ENCODE measurements around the gene CHSY1.

Gene CHSY1

DNA sequence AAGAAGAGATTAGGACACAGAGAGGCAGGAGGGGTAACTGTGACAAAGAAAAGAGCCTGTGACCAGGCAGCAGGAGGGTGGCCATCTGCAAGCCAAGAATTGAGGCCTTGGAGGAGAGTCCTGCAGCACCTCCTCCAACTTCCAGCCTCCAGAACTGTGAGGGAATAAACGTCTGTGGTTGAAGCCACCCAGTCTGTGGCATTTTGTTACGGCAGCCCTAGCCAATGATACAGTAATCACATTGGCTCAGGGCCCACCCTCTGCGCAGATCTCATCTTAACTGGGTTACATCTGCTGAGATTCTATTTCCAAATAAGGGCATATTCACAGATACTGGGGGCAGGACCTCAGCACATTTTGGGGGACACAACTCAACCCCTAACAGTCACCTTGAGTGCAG is 14.2 kb upstream of the CHSY1 start:
- Histone ChIP-seq H3K9ac (ENCODE audit: insufficient read length, low read depth) (no peak overlapping the region), H3K4me1 (ENCODE audit: insufficient read depth, insufficient read length) (peaks cover 5% of the 10 kb centered on the region), H3K27me3 (ENCODE audit: insufficient read depth, insufficient read length) (no peaks in the 10 kb centered on the region), H3K36me3 (ENCODE audit: insufficient read depth, insufficient read length, low read length) (peaks cover 30% of the 10 kb centered on the region), H3K9me3 (ENCODE audit: insufficient read depth, low read length) (no peaks in the 10 kb centered on the region), H3K4me3 (ENCODE audit: insufficient read length, low read depth) (no peak overlapping the region)
- TF ChIP-seq SUZ12 (IDR thresholded peaks at IDR 0.05; ENCODE audit: extremely low read depth, insufficient read depth, insufficient read length) = no peak
- TF ChIP-seq YY1 (IDR thresholded peaks at IDR 0.05; ENCODE audit: insufficient read depth, insufficient read length) = no peak
- no peak for TF ChIP-seq ZNF274 (IDR thresholded peaks at IDR 0.05; ENCODE audit: low read depth, low read length)
- DNase-seq (ENCODE audit: low read depth, low spot score) = no peak

- no peak for TF ChIP-seq SUZ12 (IDR thresholded peaks at IDR 0.05; ENCODE audit: extremely low read depth, insufficient read depth, insufficient read length)
- no peak for TF ChIP-seq YY1 (IDR thresholded peaks at IDR 0.05; ENCODE audit: insufficient read depth, insufficient read length)
- TF ChIP-seq ZNF274 (IDR thresholded peaks at IDR 0.05; ENCODE audit: low read depth, low read length) = no peak
- DNase-seq (ENCODE audit: low read depth, low spot score) = no peak
- no peak overlapping the region for H3K9ac ChIP-seq (ENCODE audit: insufficient read length, low read depth)
- no peaks in the 10 kb centered on the region for H3K27me3 ChIP-seq (ENCODE audit: insufficient read depth, insufficient read length)
- H3K4me3 ChIP-seq (ENCODE audit: insufficient read length, low read depth) = no peak overlapping the region
- peaks cover 21% of the 10 kb centered on the region for H3K36me3 ChIP-seq (ENCODE audit: insufficient read depth, insufficient read length, low read length)
- peaks cover 5% of the 10 kb centered on the region for H3K4me1 ChIP-seq (ENCODE audit: insufficient read depth, insufficient read length)
- H3K9me3 ChIP-seq (ENCODE audit: insufficient read depth, low read length) = no peaks in the 10 kb centered on the region
These were observed 13.2 kb upstream of the CHSY1 start for GRCh38 chr15:101264911-101265641.

GRCh38 chr15:101264011-101264410 is 12.2 kb upstream of the CHSY1 start:
- TF ChIP-seq SUZ12 (IDR thresholded peaks at IDR 0.05; ENCODE audit: extremely low read depth, insufficient read depth, insufficient read length) (no peak), ZNF274 (IDR thresholded peaks at IDR 0.05; ENCODE audit: low read depth, low read length) (no peak), YY1 (IDR thresholded peaks at IDR 0.05; ENCODE audit: insufficient read depth, insufficient read length) (no peak)
- H3K4me3 ChIP-seq (ENCODE audit: insufficient read length, low read depth) = no peak overlapping the region
- H3K36me3 ChIP-seq (ENCODE audit: insufficient read depth, insufficient read length, low read length) = peaks cover 10% of the 10 kb centered on the region
- DNase-seq (ENCODE audit: low read depth, low spot score) = no peak
- H3K27me3 ChIP-seq (ENCODE audit: insufficient read depth, insufficient read length) = no peaks in the 10 kb centered on the region
- H3K4me1 ChIP-seq (ENCODE audit: insufficient read depth, insufficient read length) = peaks cover 5% of the 10 kb centered on the region
- no peaks in the 10 kb centered on the region for H3K9me3 ChIP-seq (ENCODE audit: insufficient read depth, low read length)
- H3K9ac ChIP-seq (ENCODE audit: insufficient read length, low read depth) = no peak overlapping the region

DNA sequence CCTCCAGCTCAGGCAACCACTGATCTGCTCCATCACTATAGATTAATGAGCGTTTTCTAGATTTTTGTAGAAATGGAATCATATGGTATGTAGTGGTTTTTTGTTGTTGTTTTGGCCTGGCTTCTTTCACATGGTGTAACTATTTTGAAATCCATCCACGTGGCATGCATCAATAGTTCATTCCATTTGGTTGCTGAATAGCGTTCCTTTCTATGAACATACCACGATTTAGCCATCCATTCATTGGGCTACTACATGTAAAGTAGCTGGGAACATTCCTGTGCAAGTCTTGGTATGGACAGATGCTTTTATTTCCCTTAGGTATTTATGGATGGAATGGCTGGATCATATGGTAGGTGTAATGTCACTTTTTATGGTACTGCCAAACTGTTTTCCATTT is 10.7 kb upstream of the CHSY1 start:
- Histone ChIP-seq H3K27me3 (ENCODE audit: insufficient read depth, insufficient read length) (no peaks in the 10 kb centered on the region), H3K4me3 (ENCODE audit: insufficient read length, low read depth) (no peak overlapping the region), H3K36me3 (ENCODE audit: insufficient read depth, insufficient read length, low read length) (no peaks in the 10 kb centered on the region), H3K9ac (ENCODE audit: insufficient read length, low read depth) (no peak overlapping the region), H3K9me3 (ENCODE audit: insufficient read depth, low read length) (no peaks in the 10 kb centered on the region), H3K4me1 (ENCODE audit: insufficient read depth, insufficient read length) (peaks cover 5% of the 10 kb centered on the region)
- TF ChIP-seq ZNF274 (IDR thresholded peaks at IDR 0.05; ENCODE audit: low read depth, low read length) = no peak
- TF ChIP-seq SUZ12 (IDR thresholded peaks at IDR 0.05; ENCODE audit: extremely low read depth, insufficient read depth, insufficient read length) = no peak
- no peak for TF ChIP-seq YY1 (IDR thresholded peaks at IDR 0.05; ENCODE audit: insufficient read depth, insufficient read length)
- no peak for DNase-seq (ENCODE audit: low read depth, low spot score)

DNA sequence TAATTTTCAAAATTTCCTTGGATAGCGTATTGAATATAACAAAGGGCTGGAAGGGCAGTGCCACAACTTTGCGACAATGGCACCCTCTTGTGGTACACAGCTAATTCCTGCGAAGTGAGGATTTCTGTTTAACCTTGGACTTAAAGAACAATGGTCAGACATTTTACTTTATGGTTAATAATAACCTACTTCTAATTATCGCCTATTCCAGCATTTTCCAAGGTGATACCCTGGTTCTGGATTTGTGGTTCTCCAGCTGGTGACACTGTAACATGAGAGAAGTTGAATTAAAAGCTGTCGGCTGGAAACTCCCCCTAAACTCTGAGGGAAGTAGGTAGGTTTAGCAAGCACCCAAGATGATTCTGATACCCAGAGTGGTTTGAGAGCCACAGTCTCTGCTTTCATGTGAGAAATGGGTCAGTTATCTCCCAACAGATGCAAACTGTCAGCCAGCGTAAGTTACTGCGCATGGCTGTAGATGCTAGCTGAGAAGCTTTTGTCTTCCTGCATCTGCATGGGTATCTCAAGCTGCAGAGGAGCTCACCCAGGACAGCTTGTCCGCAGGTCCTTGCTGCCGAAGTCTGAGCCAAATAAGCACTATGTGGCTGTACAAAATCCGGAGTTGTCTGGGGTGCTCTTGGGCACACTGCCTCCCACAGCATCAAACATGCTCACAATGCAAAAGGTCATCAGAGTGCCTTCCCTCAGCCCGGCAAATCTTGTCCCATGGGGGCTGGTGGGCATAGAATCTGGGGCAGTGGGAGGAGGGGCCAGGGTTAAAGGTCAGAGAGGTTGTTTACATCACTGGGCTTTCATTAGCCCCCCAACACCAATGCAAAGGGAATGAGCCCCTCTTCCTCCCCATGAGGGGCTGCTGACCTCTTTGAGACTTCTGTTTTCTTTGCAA is 6.6 kb upstream of the CHSY1 start:
- H3K9me3 ChIP-seq (ENCODE audit: insufficient read depth, low read length) = no peaks in the 10 kb centered on the region
- DNase-seq (ENCODE audit: low read depth, low spot score) = peak; percentile 64
- TF ChIP-seq ZNF274 (IDR thresholded peaks at IDR 0.05; ENCODE audit: low read depth, low read length) = no peak
- peaks cover 5% of the 10 kb centered on the region for H3K4me1 ChIP-seq (ENCODE audit: insufficient read depth, insufficient read length)
- no peak overlapping the region for H3K4me3 ChIP-seq (ENCODE audit: insufficient read length, low read depth)
- no peaks in the 10 kb centered on the region for H3K36me3 ChIP-seq (ENCODE audit: insufficient read depth, insufficient read length, low read length)
- no peak overlapping the region for H3K9ac ChIP-seq (ENCODE audit: insufficient read length, low read depth)
- no peaks in the 10 kb centered on the region for H3K27me3 ChIP-seq (ENCODE audit: insufficient read depth, insufficient read length)

DNA sequence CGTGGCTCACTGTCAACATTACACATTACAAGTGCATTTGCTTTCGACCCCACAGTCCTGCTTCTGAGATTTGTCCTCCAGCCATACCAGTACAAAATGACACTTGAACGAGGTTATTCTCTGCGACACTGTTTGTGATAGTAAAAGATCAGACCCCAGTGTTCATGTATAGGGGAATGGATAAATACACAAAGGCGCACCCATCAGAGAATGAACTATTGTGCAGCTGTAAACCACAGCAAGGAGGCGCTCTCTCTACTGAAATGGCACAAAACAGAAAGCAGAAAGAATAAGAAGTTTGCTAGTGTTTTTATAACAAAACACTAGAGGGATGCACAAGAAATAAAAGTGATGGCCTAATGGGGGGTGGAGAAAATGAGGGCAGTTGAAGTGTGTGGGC is 4.9 kb upstream of the CHSY1 start:
- H3K9me3 ChIP-seq (ENCODE audit: insufficient read depth, low read length) = no peaks in the 10 kb centered on the region
- H3K4me1 ChIP-seq (ENCODE audit: insufficient read depth, insufficient read length) = peaks cover 5% of the 10 kb centered on the region
- H3K9ac ChIP-seq (ENCODE audit: insufficient read length, low read depth) = no peak overlapping the region
- no peaks in the 10 kb centered on the region for H3K27me3 ChIP-seq (ENCODE audit: insufficient read depth, insufficient read length)
- H3K4me3 ChIP-seq (ENCODE audit: insufficient read length, low read depth) = no peak overlapping the region
- TF ChIP-seq YY1 (IDR thresholded peaks at IDR 0.05; ENCODE audit: insufficient read depth, insufficient read length) (no peak), ZNF274 (IDR thresholded peaks at IDR 0.05; ENCODE audit: low read depth, low read length) (no peak), SUZ12 (IDR thresholded peaks at IDR 0.05; ENCODE audit: extremely low read depth, insufficient read depth, insufficient read length) (no peak)
- H3K36me3 ChIP-seq (ENCODE audit: insufficient read depth, insufficient read length, low read length) = no peaks in the 10 kb centered on the region
- no peak for DNase-seq (ENCODE audit: low read depth, low spot score)

DNA sequence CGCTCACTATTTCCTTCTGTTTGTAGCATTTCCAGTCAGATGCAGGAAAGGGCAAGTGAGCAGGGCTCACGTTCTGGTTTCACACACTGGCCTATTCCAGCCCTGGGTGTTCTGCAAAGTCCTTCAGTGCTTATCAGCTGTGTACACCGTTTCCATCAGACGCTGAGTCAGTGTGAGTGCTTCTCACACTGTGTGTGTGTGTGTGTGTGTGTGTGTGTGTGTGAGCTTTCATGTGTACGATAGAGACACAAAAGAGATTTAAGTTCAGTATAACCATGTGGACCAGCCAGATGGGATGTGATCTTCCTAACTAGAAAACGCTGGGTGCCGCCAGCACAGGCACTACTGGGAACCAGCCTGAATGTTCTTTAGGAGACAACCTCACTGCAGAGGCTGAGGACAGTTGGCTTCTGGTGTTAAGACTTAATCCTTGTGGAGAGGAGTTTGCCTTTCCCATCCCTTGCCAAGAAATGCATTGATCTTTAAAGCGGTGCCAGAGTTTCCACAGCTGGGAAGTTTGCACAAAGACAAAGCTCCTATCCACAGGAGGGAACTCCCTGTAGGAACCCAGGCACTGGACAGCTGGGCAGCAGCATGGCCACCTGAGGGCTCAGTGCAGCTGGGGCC is 3.9 kb upstream of the CHSY1 start:
- peaks cover 5% of the 10 kb centered on the region for H3K4me1 ChIP-seq (ENCODE audit: insufficient read depth, insufficient read length)
- no peaks in the 10 kb centered on the region for H3K9me3 ChIP-seq (ENCODE audit: insufficient read depth, low read length)
- H3K27me3 ChIP-seq (ENCODE audit: insufficient read depth, insufficient read length) = no peaks in the 10 kb centered on the region
- TF ChIP-seq YY1 (IDR thresholded peaks at IDR 0.05; ENCODE audit: insufficient read depth, insufficient read length) (no peak), ZNF274 (IDR thresholded peaks at IDR 0.05; ENCODE audit: low read depth, low read length) (no peak), SUZ12 (IDR thresholded peaks at IDR 0.05; ENCODE audit: extremely low read depth, insufficient read depth, insufficient read length) (no peak)
- no peak for DNase-seq (ENCODE audit: low read depth, low spot score)
- peaks cover 2% of the 10 kb centered on the region for H3K36me3 ChIP-seq (ENCODE audit: insufficient read depth, insufficient read length, low read length)
- H3K9ac ChIP-seq (ENCODE audit: insufficient read length, low read depth) = no peak overlapping the region
- H3K4me3 ChIP-seq (ENCODE audit: insufficient read length, low read depth) = no peak overlapping the region
